HepG2 (cell line): ENCODE data around the gene ZXDC. TPM values are rescaled to one million over a fixed set of nuclear protein-coding genes. Genes with fewer than 3 reads are reported as not detected.
A peak's percentile ranks its signal among the peaks of the same experiment; 100 is the strongest.

ENCODE experiments used
- CCDC6 ChIP-seq: sonication (generic); formaldehyde crosslinking; IDR thresholded peaks from 2 replicates; pipeline ENCODE4 v1.8.1; 2022; ENCODE audit warnings: mild to moderate bottlenecking, missing genetic modification reagents, moderate library complexity
- FOSL1 ChIP-seq: sonication (generic); formaldehyde crosslinking; IDR thresholded peaks from 2 replicates; pipeline ENCODE4 v1.9.0; 2021; ENCODE audit warnings: missing genetic modification reagents, borderline replicate concordance
- FOXO1 ChIP-seq: sonication (generic); formaldehyde crosslinking; IDR thresholded peaks from 2 replicates; pipeline ENCODE4 v1.4.0; 2020; ENCODE audit warnings: missing genetic modification reagents
- MED8 ChIP-seq: sonication (generic); formaldehyde crosslinking; IDR thresholded peaks from 2 replicates; pipeline ENCODE4 v1.8.1; 2023; ENCODE audit warnings: mild to moderate bottlenecking, missing genetic modification reagents; ENCODE audit not compliant: insufficient replicate concordance
- MEIS1 ChIP-seq: sonication (generic); formaldehyde crosslinking; IDR thresholded peaks from 2 replicates; pipeline ENCODE4 v1.9.0; 2021; ENCODE audit warnings: mild to moderate bottlenecking, missing genetic modification reagents, moderate library complexity, borderline replicate concordance
- MTA1 ChIP-seq: sonication (generic); formaldehyde crosslinking; IDR thresholded peaks from 2 replicates; pipeline ENCODE4 v1.4.0; 2020; ENCODE audit warnings: missing genetic modification reagents, mild to moderate bottlenecking, borderline replicate concordance
- NR2C2 ChIP-seq: sonication (generic); formaldehyde crosslinking; IDR thresholded peaks from 2 replicates; pipeline ENCODE4 v1.4.0; 2020; ENCODE audit warnings: missing genetic modification reagents, mild to moderate bottlenecking, moderate library complexity, borderline replicate concordance
- RFX3 ChIP-seq: IDR thresholded peaks from 2 replicates; pipeline ENCODE4 v1.6.1; 2016; ENCODE audit warnings: missing biosample characterization, missing genetic modification reagents
- SIN3A ChIP-seq: IDR thresholded peaks from 2 replicates; pipeline ENCODE4 v1.6.1; 2011; ENCODE audit warnings: low read depth, mild to moderate bottlenecking, control low read depth, low read length, borderline replicate concordance
- SP5 ChIP-seq: IDR thresholded peaks from 2 replicates; pipeline ENCODE4 v1.6.1; 2016; ENCODE audit warnings: low read depth, borderline replicate concordance
- XRCC5 ChIP-seq: fragments of 200-400 bp; formaldehyde crosslinking; optimal IDR thresholded peaks from 2 replicates; pipeline ENCODE3; 2017; ENCODE audit warnings: mild to moderate bottlenecking, low read length
- YY1 ChIP-seq: IDR thresholded peaks from 2 replicates; pipeline ENCODE4 v1.6.1; 2011; ENCODE audit warnings: low read length, low read depth, moderate library complexity, mild to moderate bottlenecking; ENCODE audit not compliant: insufficient read depth, insufficient replicate concordance
- ZNF383 ChIP-seq: sonication (generic); formaldehyde crosslinking; IDR thresholded peaks from 2 replicates; pipeline ENCODE4 v1.4.0; 2020; ENCODE audit warnings: missing genetic modification reagents, mild to moderate bottlenecking, borderline replicate concordance
- ZNF430 ChIP-seq: sonication (generic); formaldehyde crosslinking; IDR thresholded peaks from 2 replicates; pipeline ENCODE4 v1.9.0; 2021; ENCODE audit warnings: mild to moderate bottlenecking, missing genetic modification reagents
- ZNF607 ChIP-seq: sonication (generic); formaldehyde crosslinking; IDR thresholded peaks from 2 replicates; pipeline ENCODE4 v1.5.1; 2020; ENCODE audit warnings: missing genetic modification reagents, mild to moderate bottlenecking, borderline replicate concordance
- ZNF660 ChIP-seq: sonication (generic); formaldehyde crosslinking; IDR thresholded peaks from 2 replicates; pipeline ENCODE4 v1.5.1; 2020; ENCODE audit warnings: mild to moderate bottlenecking, low read depth, missing genetic modification reagents, borderline replicate concordance
- polyA plus RNA-seq, 8 experiments: library from polyadenylated mRNA; depleted of rRNA in 3 of 8; stranded (reverse) in 7 of 8; unstranded in 1 of 8; fragments of >200 nt; fragmentation: Illumina TruSeq in 4 of 8; extraction: Trizol in 4 of 8; gene quantifications; 2 replicates each; pipeline versions ENCODE4 v1.2.1 to v1.2.3, GENCODE V29; 2011 to 2016; ENCODE audit warnings: low read depth in 4 of 8, missing spikeins in 1 of 8, mixed read lengths in 1 of 8; ENCODE audit not compliant: insufficient read depth in 1 of 8
- total RNA-seq, 5 experiments: library from RNA; depleted of rRNA; stranded (reverse); fragments of >200 nt; fragmentation: Illumina TruSeq; extraction: Trizol; gene quantifications; 2 replicates each; pipeline ENCODE4 v1.2.3, GENCODE V29; 2016; ENCODE audit warnings: low read depth in 1 of 5
- TF ChIP-seq, protein P1 (sequence below): sonication (generic); formaldehyde crosslinking; IDR thresholded peaks from 2 replicates; pipeline ENCODE4 v1.5.1; 2020; ENCODE audit warnings: missing genetic modification reagents, mild to moderate bottlenecking, borderline replicate concordance
- TF ChIP-seq, protein P2 (sequence below): sonication (generic); formaldehyde crosslinking; IDR thresholded peaks from 2 replicates; pipeline ENCODE4 v1.4.0; 2020; ENCODE audit warnings: missing genetic modification reagents, mild to moderate bottlenecking, borderline replicate concordance
- TF ChIP-seq, protein P3 (sequence below): sonication (generic); formaldehyde crosslinking; IDR thresholded peaks from 2 replicates; pipeline ENCODE4 v1.4.0; 2020; ENCODE audit warnings: mild to moderate bottlenecking, missing genetic modification reagents, borderline replicate concordance

Gene ZXDC
- total and polyA plus RNA-seq, 2 of the 13 experiments (the other 11 are each of a cell fraction or from before 2014, with no cell fraction given) = 17.6 to 21.2 TPM

DNA sequence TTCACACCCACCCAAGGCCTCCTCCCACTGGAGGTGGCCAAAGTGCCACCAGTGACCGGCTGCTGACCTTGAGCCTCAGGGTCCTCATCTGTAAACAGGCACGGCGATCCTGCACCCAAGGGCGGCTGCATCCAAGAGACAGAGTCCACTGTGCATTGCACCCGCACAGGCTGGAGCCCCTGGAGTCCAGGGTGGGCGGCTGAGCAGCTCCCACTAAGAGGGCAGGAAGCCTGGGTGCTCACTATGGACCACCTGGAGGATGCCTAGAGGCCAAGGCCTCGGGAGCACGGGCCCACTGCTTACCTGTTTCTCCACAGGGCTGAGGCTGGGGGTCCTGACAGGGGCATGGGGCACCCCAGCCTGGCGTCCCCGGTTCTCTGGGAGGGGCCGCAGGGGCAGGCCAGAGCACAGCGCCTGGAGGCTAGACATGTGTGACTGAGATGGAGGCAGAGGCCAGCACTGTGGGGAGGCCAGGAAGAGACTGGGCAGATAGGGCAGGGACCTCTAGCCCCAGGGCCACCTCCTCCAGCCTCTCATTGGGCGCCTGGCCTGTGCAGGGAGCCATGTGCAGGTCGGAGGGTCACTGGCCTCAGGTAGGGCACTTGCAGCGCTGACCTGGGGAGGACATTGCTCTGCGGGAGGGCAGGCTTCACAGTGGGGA, 41.7 kb upstream of the ZXDC start, which contains the start of gene UROC1 (continued):
- no peak for TF ChIP-seq ZNF607
- TF ChIP-seq, protein P1, sequence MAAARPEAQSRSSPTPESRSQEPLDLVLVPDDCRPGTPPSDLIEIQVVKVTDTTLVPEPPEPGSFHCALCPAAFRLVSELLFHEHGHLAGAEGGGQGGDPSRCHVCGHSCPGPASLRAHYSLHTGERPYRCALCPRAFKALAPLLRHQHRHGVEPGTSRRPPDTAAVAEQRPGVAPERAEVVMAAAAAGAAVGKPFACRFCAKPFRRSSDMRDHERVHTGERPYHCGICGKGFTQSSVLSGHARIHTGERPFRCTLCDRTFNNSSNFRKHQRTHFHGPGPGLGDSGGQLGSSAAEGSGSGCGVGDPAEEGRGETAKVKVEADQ (CRISPR knock-in tag) = no peak
- TF ChIP-seq SIN3A = no peak
- no peak for TF ChIP-seq ZNF660 (CRISPR knock-in tag)
- TF ChIP-seq, protein P2, sequence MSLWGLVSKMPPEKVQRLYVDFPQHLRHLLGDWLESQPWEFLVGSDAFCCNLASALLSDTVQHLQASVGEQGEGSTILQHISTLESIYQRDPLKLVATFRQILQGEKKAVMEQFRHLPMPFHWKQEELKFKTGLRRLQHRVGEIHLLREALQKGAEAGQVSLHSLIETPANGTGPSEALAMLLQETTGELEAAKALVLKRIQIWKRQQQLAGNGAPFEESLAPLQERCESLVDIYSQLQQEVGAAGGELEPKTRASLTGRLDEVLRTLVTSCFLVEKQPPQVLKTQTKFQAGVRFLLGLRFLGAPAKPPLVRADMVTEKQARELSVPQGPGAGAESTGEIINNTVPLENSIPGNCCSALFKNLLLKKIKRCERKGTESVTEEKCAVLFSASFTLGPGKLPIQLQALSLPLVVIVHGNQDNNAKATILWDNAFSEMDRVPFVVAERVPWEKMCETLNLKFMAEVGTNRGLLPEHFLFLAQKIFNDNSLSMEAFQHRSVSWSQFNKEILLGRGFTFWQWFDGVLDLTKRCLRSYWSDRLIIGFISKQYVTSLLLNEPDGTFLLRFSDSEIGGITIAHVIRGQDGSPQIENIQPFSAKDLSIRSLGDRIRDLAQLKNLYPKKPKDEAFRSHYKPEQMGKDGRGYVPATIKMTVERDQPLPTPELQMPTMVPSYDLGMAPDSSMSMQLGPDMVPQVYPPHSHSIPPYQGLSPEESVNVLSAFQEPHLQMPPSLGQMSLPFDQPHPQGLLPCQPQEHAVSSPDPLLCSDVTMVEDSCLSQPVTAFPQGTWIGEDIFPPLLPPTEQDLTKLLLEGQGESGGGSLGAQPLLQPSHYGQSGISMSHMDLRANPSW = no peak
- peak; percentile 90; the same call in 1 of the 2 replicates for TF ChIP-seq MTA1 (CRISPR knock-in tag)
- TF ChIP-seq MEIS1 (CRISPR knock-in tag) = no peak
- TF ChIP-seq YY1 = peak; percentile 8
- peak; percentile 83; the same call in 1 of the 2 replicates for TF ChIP-seq ZNF383 (CRISPR knock-in tag)
- peak; percentile 87 for TF ChIP-seq FOXO1 (CRISPR knock-in tag)
- TF ChIP-seq MED8 = no peak
- 0 out of 2 replicates have a peak, but pooled peaks have one; percentile 26 for TF ChIP-seq SP5 (CRISPR knock-in tag)
- TF ChIP-seq CCDC6 (CRISPR knock-in tag) = 0 out of 2 replicates have a peak, but pooled peaks have one; percentile 3
- TF ChIP-seq, protein P3, sequence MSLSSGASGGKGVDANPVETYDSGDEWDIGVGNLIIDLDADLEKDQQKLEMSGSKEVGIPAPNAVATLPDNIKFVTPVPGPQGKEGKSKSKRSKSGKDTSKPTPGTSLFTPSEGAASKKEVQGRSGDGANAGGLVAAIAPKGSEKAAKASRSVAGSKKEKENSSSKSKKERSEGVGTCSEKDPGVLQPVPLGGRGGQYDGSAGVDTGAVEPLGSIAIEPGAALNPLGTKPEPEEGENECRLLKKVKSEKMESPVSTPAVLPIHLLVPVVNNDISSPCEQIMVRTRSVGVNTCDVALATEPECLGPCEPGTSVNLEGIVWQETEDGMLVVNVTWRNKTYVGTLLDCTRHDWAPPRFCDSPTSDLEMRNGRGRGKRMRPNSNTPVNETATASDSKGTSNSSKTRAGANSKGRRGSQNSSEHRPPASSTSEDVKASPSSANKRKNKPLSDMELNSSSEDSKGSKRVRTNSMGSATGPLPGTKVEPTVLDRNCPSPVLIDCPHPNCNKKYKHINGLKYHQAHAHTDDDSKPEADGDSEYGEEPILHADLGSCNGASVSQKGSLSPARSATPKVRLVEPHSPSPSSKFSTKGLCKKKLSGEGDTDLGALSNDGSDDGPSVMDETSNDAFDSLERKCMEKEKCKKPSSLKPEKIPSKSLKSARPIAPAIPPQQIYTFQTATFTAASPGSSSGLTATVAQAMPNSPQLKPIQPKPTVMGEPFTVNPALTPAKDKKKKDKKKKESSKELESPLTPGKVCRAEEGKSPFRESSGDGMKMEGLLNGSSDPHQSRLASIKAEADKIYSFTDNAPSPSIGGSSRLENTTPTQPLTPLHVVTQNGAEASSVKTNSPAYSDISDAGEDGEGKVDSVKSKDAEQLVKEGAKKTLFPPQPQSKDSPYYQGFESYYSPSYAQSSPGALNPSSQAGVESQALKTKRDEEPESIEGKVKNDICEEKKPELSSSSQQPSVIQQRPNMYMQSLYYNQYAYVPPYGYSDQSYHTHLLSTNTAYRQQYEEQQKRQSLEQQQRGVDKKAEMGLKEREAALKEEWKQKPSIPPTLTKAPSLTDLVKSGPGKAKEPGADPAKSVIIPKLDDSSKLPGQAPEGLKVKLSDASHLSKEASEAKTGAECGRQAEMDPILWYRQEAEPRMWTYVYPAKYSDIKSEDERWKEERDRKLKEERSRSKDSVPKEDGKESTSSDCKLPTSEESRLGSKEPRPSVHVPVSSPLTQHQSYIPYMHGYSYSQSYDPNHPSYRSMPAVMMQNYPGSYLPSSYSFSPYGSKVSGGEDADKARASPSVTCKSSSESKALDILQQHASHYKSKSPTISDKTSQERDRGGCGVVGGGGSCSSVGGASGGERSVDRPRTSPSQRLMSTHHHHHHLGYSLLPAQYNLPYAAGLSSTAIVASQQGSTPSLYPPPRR (CRISPR knock-in tag) = peak; percentile 23; the same call in 1 of the 2 replicates
- peak; percentile 27; the same call in 1 of the 2 replicates for TF ChIP-seq NR2C2 (CRISPR knock-in tag)
- TF ChIP-seq ZNF430 (CRISPR knock-in tag) = no peak
- TF ChIP-seq XRCC5 = no peak
- no peak for TF ChIP-seq RFX3 (CRISPR knock-in tag)
- TF ChIP-seq FOSL1 (CRISPR knock-in tag) = no peak
